ENCODE measurements around the gene SORBS1.

Gene SORBS1

GRCh38 chr10:95405655-95406054 is 155.5 kb downstream of the SORBS1 start:
- no peak for TF ChIP-seq CTCF (IDR thresholded peaks at IDR 0.05)
- Histone ChIP-seq H3K27me3 (no peaks in the 10 kb centered on the region), H3K9me3 (no peaks in the 10 kb centered on the region), H3K36me3 (peaks cover 67 to 80% (median 75%) of the 10 kb centered on the region in 3 donors), H3K4me3 (no peak overlapping the region), H3K4me1 (peaks cover 0 to 100% (median 61%) of the 10 kb centered on the region in 4 donors), H3K27ac (peak overlapping the region; percentile 84 to 91)
- DNase-seq: no peak
- intact Hi-C loops (cut with DNase I; ENCODE audit: low total_unique reads): no loop called here

- DNase-seq: no peak
- TF ChIP-seq CTCF (IDR thresholded peaks at IDR 0.05): no peak
- H3K4me1 ChIP-seq: peaks cover 0 to 100% (median 57%) of the 10 kb centered on the region in 4 donors
- no peaks in the 10 kb centered on the region for H3K9me3 ChIP-seq
- intact Hi-C loops (cut with DNase I; ENCODE audit: low total_unique reads): no loop called here
- peaks cover 69 to 79% (median 75%) of the 10 kb centered on the region in 3 donors for H3K36me3 ChIP-seq
- no peak overlapping the region for H3K4me3 ChIP-seq
- peak overlapping the region; percentile 84 to 91 for H3K27ac ChIP-seq
- no peaks in the 10 kb centered on the region for H3K27me3 ChIP-seq
Measured at GRCh38 chr10:95404864-95405263, 156.3 kb downstream of the SORBS1 start.

- Histone ChIP-seq H3K36me3 (peaks cover 73 to 82% (median 78%) of the 10 kb centered on the region in 3 donors), H3K27ac (peak overlapping the region; percentile 84 to 91), H3K9me3 (no peaks in the 10 kb centered on the region), H3K27me3 (no peaks in the 10 kb centered on the region), H3K4me1 (peaks cover 0 to 100% (median 53%) of the 10 kb centered on the region in 4 donors), H3K4me3 (no peak overlapping the region)
- no peak for TF ChIP-seq CTCF (IDR thresholded peaks at IDR 0.05)
- DNase-seq: no peak
- intact Hi-C loops (cut with DNase I; ENCODE audit: low total_unique reads): no loop called here
Measured at GRCh38 chr10:95404462-95404858, 156.7 kb downstream of the SORBS1 start.

- Histone ChIP-seq H3K27ac (peak overlapping the region; percentile 84 to 91), H3K36me3 (peaks cover 78 to 88% (median 84%) of the 10 kb centered on the region in 3 donors), H3K27me3 (no peaks in the 10 kb centered on the region), H3K9me3 (no peaks in the 10 kb centered on the region), H3K4me1 (peaks cover 0 to 100% (median 49%) of the 10 kb centered on the region in 4 donors), H3K4me3 (no peak overlapping the region)
- intact Hi-C loops (cut with DNase I; ENCODE audit: low total_unique reads): no loop called here
- no peak for TF ChIP-seq CTCF (IDR thresholded peaks at IDR 0.05)
- DNase-seq: no peak
Measured at GRCh38 chr10:95403700-95404461, 157.3 kb downstream of the SORBS1 start.

GRCh38 chr10:95401704-95402469 is 159.3 kb downstream of the SORBS1 start:
- intact Hi-C loops (cut with DNase I; ENCODE audit: low total_unique reads): no loop called here
- no peaks in the 10 kb centered on the region for H3K9me3 ChIP-seq
- no peaks in the 10 kb centered on the region for H3K27me3 ChIP-seq
- H3K4me3 ChIP-seq: no peak overlapping the region
- no peak for TF ChIP-seq CTCF (IDR thresholded peaks at IDR 0.05)
- H3K27ac ChIP-seq: peak overlapping the region; percentile 84 to 91
- no peak for DNase-seq
- peaks cover 0 to 97% (median 33%) of the 10 kb centered on the region in 4 donors for H3K4me1 ChIP-seq
- peaks cover 91 to 96% (median 96%) of the 10 kb centered on the region in 3 donors for H3K36me3 ChIP-seq
